Measurements from ENCODE around the gene BDH1.

BDH1 gene

DNA sequence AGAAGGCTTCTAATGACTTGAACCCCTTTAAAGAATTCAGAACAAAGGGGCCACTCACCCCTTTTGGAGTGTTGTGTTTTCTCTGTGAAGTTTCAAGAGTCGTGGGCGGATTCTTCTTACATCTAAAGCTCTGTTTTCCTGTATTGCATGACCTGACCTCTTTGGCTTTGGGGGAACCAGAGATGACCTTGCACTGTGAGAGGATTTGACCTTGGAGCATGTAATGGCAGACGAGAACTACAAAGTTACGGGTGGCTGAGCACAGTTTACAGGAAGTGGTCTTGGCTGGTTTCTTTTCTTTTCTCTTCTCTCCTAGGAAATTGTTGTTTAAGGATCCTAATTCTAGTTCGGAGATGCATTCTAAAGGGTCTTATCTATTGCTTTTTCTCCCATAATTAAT, 6.2 kb upstream of the BDH1 start:
- H3K27ac ChIP-seq (ENCODE audit: low read length) = no peak overlapping the region
- no peak overlapping the region for H3K4me3 ChIP-seq (ENCODE audit: low read length)
- H3K27me3 ChIP-seq (ENCODE audit: control insufficient read depth, insufficient read depth, low read length) = peaks cover 7% of the 10 kb centered on the region
- H3K4me1 ChIP-seq (ENCODE audit: control insufficient read depth, low read depth, low read length) = peaks cover 2% of the 10 kb centered on the region
- H3K9ac ChIP-seq (ENCODE audit: low read length) = no peak overlapping the region
- peaks cover 28% of the 10 kb centered on the region for H3K9me3 ChIP-seq (ENCODE audit: control insufficient read depth, low read depth, low read length)
- H3K36me3 ChIP-seq (ENCODE audit: control insufficient read depth, low read depth, low read length) = no peaks in the 10 kb centered on the region

- no peaks in the 10 kb centered on the region for H3K4me1 ChIP-seq (ENCODE audit: control insufficient read depth, low read depth, low read length)
Measured at GRCh38 chr3:197559651-197560050, 3.9 kb upstream of the BDH1 start.

DNA sequence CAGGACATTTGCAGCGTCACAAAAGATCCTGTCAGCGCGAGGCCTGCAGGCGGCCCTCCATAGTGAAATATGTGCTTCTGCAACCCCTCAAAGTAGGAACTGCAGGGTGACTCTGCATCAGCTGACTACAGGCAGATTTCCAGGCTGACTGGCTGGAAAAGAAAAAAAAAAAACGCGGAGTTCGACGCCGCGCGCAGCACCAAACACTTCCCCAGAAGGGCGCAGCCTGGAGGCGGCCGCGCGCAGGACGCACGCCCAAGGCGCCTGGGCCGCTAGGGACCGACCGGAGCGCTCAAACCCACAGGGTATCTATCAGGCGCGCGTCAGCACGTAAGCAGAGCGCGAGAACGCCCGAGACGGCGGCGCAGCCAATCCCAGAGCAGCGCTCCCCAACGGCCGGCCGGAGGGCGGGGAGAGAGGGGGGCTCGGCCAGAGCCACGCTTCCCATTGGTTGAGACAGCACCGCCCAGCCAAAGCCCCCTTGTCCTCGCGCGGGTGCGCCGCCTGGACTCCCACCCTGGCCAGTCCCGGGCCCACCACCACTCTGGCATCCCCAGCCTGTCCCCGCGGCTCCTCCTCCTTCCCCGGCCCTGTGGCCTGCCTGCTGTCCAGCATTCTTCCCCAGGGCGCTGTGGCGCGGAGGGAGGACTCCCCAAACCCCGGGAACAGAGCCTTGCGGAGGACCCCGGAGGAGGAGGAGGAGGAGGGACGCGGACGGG, 1.0 kb downstream of the BDH1 start:
- Histone ChIP-seq H3K9me3 (ENCODE audit: control insufficient read depth, low read depth, low read length) (no peaks in the 10 kb centered on the region), H3K27me3 (ENCODE audit: control insufficient read depth, insufficient read depth, low read length) (peaks cover 17% of the 10 kb centered on the region), H3K9ac (ENCODE audit: low read length) (peak overlapping the region; percentile 37), H3K36me3 (ENCODE audit: control insufficient read depth, low read depth, low read length) (no peaks in the 10 kb centered on the region), H3K4me1 (ENCODE audit: control insufficient read depth, low read depth, low read length) (peaks cover 20% of the 10 kb centered on the region), H3K27ac (ENCODE audit: low read length) (no peak overlapping the region), H3K4me3 (ENCODE audit: low read length) (peak overlapping the region; percentile 65)

More at GRCh38 chr3:197559651-197560050, 3.9 kb upstream of the BDH1 start:
- Histone ChIP-seq H3K9me3 (ENCODE audit: control insufficient read depth, low read depth, low read length) (peaks cover 8% of the 10 kb centered on the region), H3K36me3 (ENCODE audit: control insufficient read depth, low read depth, low read length) (no peaks in the 10 kb centered on the region), H3K4me3 (ENCODE audit: low read length) (no peak overlapping the region), H3K9ac (ENCODE audit: low read length) (no peak overlapping the region), H3K27me3 (ENCODE audit: control insufficient read depth, insufficient read depth, low read length) (peaks cover 17% of the 10 kb centered on the region), H3K27ac (ENCODE audit: low read length) (no peak overlapping the region)

DNA sequence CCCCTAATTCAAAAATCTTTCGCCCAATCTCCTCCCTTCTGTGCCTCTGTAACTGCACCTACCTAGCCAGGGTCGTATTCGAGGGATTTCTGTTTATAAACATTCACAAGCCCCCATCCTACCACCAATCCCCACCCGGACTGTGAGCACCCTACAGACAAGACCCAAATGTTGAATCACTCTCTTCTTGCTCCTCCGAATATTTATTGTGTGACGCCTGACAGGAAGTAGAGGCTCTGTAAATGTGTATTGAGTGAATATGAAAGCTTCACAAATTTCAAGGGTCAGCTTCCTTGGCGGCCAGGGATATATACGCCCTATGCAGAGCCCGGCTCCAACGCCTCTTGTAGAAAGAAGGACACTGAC, 1.6 kb downstream of the BDH1 start:
- peak overlapping the region; percentile 65 for H3K4me3 ChIP-seq (ENCODE audit: low read length)
- peaks cover 17% of the 10 kb centered on the region for H3K27me3 ChIP-seq (ENCODE audit: control insufficient read depth, insufficient read depth, low read length)
- H3K36me3 ChIP-seq (ENCODE audit: control insufficient read depth, low read depth, low read length) = no peaks in the 10 kb centered on the region
- peaks cover 25% of the 10 kb centered on the region for H3K4me1 ChIP-seq (ENCODE audit: control insufficient read depth, low read depth, low read length)
- H3K9ac ChIP-seq (ENCODE audit: low read length) = peak overlapping the region; percentile 30
- no peaks in the 10 kb centered on the region for H3K9me3 ChIP-seq (ENCODE audit: control insufficient read depth, low read depth, low read length)
- H3K27ac ChIP-seq (ENCODE audit: low read length) = no peak overlapping the region

- no peak overlapping the region for H3K27ac ChIP-seq (ENCODE audit: low read length)
- peaks cover 36% of the 10 kb centered on the region for H3K4me1 ChIP-seq (ENCODE audit: control insufficient read depth, low read depth, low read length)
- H3K36me3 ChIP-seq (ENCODE audit: control insufficient read depth, low read depth, low read length) = no peaks in the 10 kb centered on the region
- no peaks in the 10 kb centered on the region for H3K9me3 ChIP-seq (ENCODE audit: control insufficient read depth, low read depth, low read length)
- no peak overlapping the region for H3K4me3 ChIP-seq (ENCODE audit: low read length)
- no peak overlapping the region for H3K9ac ChIP-seq (ENCODE audit: low read length)
- peaks cover 13% of the 10 kb centered on the region for H3K27me3 ChIP-seq (ENCODE audit: control insufficient read depth, insufficient read depth, low read length)
Measured at GRCh38 chr3:197552198-197552597, 3.6 kb downstream of the BDH1 start.

- Histone ChIP-seq H3K36me3 (ENCODE audit: control insufficient read depth, low read depth, low read length) (no peaks in the 10 kb centered on the region), H3K27me3 (ENCODE audit: control insufficient read depth, insufficient read depth, low read length) (no peaks in the 10 kb centered on the region), H3K9ac (ENCODE audit: low read length) (no peak overlapping the region), H3K4me3 (ENCODE audit: low read length) (peak overlapping the region; percentile 14), H3K27ac (ENCODE audit: low read length) (no peak overlapping the region), H3K4me1 (ENCODE audit: control insufficient read depth, low read depth, low read length) (peaks cover 37% of the 10 kb centered on the region), H3K9me3 (ENCODE audit: control insufficient read depth, low read depth, low read length) (no peaks in the 10 kb centered on the region)
Measured at GRCh38 chr3:197550489-197550888, 5.3 kb downstream of the BDH1 start.

GRCh38 chr3:197549261-197549885, 6.4 kb downstream of the BDH1 start:
- no peak overlapping the region for H3K9ac ChIP-seq (ENCODE audit: low read length)
- no peaks in the 10 kb centered on the region for H3K27me3 ChIP-seq (ENCODE audit: control insufficient read depth, insufficient read depth, low read length)
- H3K9me3 ChIP-seq (ENCODE audit: control insufficient read depth, low read depth, low read length) = no peaks in the 10 kb centered on the region
- no peaks in the 10 kb centered on the region for H3K36me3 ChIP-seq (ENCODE audit: control insufficient read depth, low read depth, low read length)
- H3K4me1 ChIP-seq (ENCODE audit: control insufficient read depth, low read depth, low read length) = peaks cover 36% of the 10 kb centered on the region
- H3K27ac ChIP-seq (ENCODE audit: low read length) = no peak overlapping the region
- no peak overlapping the region for H3K4me3 ChIP-seq (ENCODE audit: low read length)

DNA sequence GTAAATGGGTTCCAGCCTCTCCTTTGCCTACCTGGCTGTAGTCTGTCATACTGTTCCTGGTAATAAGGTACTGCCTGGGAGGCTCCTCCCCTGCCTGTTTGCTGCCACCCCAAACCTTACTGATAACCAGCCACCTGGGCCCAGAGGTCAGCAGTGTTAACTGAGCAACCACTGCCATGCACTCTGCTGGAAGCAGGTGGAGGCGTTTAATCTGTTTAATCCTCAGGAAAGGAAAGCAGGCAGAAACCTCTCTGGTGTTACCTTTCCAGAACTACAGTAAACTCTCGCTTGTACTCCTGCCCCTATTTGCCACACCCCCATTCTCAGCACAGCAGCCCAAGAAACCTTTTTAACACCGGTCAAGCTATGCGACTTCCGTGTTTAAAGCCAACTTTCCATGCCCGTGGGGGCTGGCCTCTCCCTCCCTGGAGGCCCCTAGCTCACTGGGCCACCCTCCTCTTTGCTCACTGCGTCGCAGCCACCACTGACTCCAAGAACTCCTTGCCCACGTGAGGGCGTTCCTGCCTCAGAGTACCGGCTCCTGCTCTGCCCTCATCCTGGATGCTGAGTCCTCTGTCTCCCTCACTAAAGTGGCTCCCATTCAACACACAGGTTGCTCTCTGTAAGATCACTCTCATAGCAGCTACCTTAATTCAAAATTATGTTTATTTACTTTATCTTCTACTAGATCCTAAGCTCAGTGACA, 8.3 kb downstream of the BDH1 start:
- no peaks in the 10 kb centered on the region for H3K9me3 ChIP-seq (ENCODE audit: control insufficient read depth, low read depth, low read length)
- no peak overlapping the region for H3K27ac ChIP-seq (ENCODE audit: low read length)
- no peaks in the 10 kb centered on the region for H3K36me3 ChIP-seq (ENCODE audit: control insufficient read depth, low read depth, low read length)
- peaks cover 34% of the 10 kb centered on the region for H3K4me1 ChIP-seq (ENCODE audit: control insufficient read depth, low read depth, low read length)
- H3K27me3 ChIP-seq (ENCODE audit: control insufficient read depth, insufficient read depth, low read length) = no peaks in the 10 kb centered on the region
- no peak overlapping the region for H3K4me3 ChIP-seq (ENCODE audit: low read length)
- H3K9ac ChIP-seq (ENCODE audit: low read length) = no peak overlapping the region

GRCh38 chr3:197546307-197547085, 9.3 kb downstream of the BDH1 start:
- no peaks in the 10 kb centered on the region for H3K27me3 ChIP-seq (ENCODE audit: control insufficient read depth, insufficient read depth, low read length)
- H3K9ac ChIP-seq (ENCODE audit: low read length) = no peak overlapping the region
- no peaks in the 10 kb centered on the region for H3K36me3 ChIP-seq (ENCODE audit: control insufficient read depth, low read depth, low read length)
- H3K4me3 ChIP-seq (ENCODE audit: low read length) = no peak overlapping the region
- H3K4me1 ChIP-seq (ENCODE audit: control insufficient read depth, low read depth, low read length) = peaks cover 42% of the 10 kb centered on the region
- H3K9me3 ChIP-seq (ENCODE audit: control insufficient read depth, low read depth, low read length) = no peaks in the 10 kb centered on the region
- H3K27ac ChIP-seq (ENCODE audit: low read length) = no peak overlapping the region

DNA sequence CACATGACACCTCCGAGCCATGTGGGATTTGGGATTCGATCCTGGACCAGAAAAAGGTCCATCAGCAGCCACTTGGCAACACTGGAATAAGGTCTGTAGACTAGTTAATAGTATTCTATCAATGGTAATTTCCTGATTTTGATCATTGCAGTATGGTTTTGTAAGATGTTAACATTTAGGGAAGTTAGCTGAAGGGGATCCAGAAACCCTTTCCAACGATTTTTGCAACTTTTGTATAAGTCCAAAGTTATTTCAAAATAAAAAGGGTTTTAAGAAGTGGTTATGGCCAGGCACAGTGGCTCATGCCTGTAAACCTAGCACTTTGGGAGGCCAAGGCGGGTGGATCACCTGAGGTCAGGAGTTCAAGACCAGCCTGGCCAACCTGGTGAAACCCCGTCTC, 10.2 kb downstream of the BDH1 start:
- no peak overlapping the region for H3K27ac ChIP-seq (ENCODE audit: low read length)
- H3K9ac ChIP-seq (ENCODE audit: low read length) = no peak overlapping the region
- H3K36me3 ChIP-seq (ENCODE audit: control insufficient read depth, low read depth, low read length) = no peaks in the 10 kb centered on the region
- no peaks in the 10 kb centered on the region for H3K27me3 ChIP-seq (ENCODE audit: control insufficient read depth, insufficient read depth, low read length)
- H3K4me3 ChIP-seq (ENCODE audit: low read length) = no peak overlapping the region
- no peaks in the 10 kb centered on the region for H3K9me3 ChIP-seq (ENCODE audit: control insufficient read depth, low read depth, low read length)
- peaks cover 47% of the 10 kb centered on the region for H3K4me1 ChIP-seq (ENCODE audit: control insufficient read depth, low read depth, low read length)

- Histone ChIP-seq H3K9ac (ENCODE audit: low read length) (no peak overlapping the region), H3K27me3 (ENCODE audit: control insufficient read depth, insufficient read depth, low read length) (no peaks in the 10 kb centered on the region), H3K4me3 (ENCODE audit: low read length) (no peak overlapping the region), H3K36me3 (ENCODE audit: control insufficient read depth, low read depth, low read length) (no peaks in the 10 kb centered on the region), H3K4me1 (ENCODE audit: control insufficient read depth, low read depth, low read length) (peaks cover 44% of the 10 kb centered on the region), H3K9me3 (ENCODE audit: control insufficient read depth, low read depth, low read length) (no peaks in the 10 kb centered on the region), H3K27ac (ENCODE audit: low read length) (no peak overlapping the region)
Measured at GRCh38 chr3:197545101-197545500, 10.7 kb downstream of the BDH1 start.

Measured in iPS-18a (cell line).